Mesenchymal stem cell (in vitro differentiated cells and primary cell): ENCODE measurements around the gene RAPGEF6.

Experiments used
- DNase-seq: peaks from one replicate; pipeline ENCODE4 v3.0.0-alpha.2; 2013
- H2AFZ ChIP-seq: one replicate; pipeline ENCODE4 v1.6.1; 2013; ENCODE audit warnings: low read depth, mild to moderate bottlenecking, control low read depth, inconsistent platforms, low read length, moderate library complexity
- H2AK5ac ChIP-seq: 2 replicates; pipeline ENCODE4 v1.6.1; 2013; ENCODE audit warnings: low read length, moderate library complexity, mild to moderate bottlenecking, inconsistent platforms; ENCODE audit not compliant: severe bottlenecking
- H2BK120ac ChIP-seq: one replicate; pipeline ENCODE4 v1.6.1; 2013; ENCODE audit warnings: low read depth, mild to moderate bottlenecking, inconsistent platforms, low read length, moderate library complexity
- H2BK12ac ChIP-seq, 2 experiments: one replicate each; pipeline ENCODE4 v1.6.1; 2013; ENCODE audit warnings: inconsistent platforms in 2 of 2, low read length in 2 of 2, mild to moderate bottlenecking in 2 of 2, moderate library complexity in 2 of 2, control low read depth in 1 of 2
- H2BK15ac ChIP-seq: one replicate; pipeline ENCODE4 v1.6.1; 2013; ENCODE audit warnings: mild to moderate bottlenecking, low read depth, inconsistent platforms; ENCODE audit not compliant: poor library complexity, severe bottlenecking
- H2BK5ac ChIP-seq: 2 replicates; pipeline ENCODE4 v1.6.1; 2013; ENCODE audit warnings: low read depth, mild to moderate bottlenecking, low read length, control low read depth, inconsistent platforms; ENCODE audit not compliant: poor library complexity, severe bottlenecking
- H3K14ac ChIP-seq, 2 experiments: one replicate each; pipeline ENCODE4 v1.6.1; 2013; ENCODE audit warnings: inconsistent platforms in 2 of 2, low read length in 2 of 2, control low read depth in 1 of 2, mild to moderate bottlenecking in 1 of 2, moderate library complexity in 1 of 2
- H3K18ac ChIP-seq, 2 experiments: one replicate each; pipeline ENCODE4 v1.6.1; 2013; ENCODE audit warnings: inconsistent platforms in 2 of 2, low read length in 2 of 2, control low read depth in 1 of 2, low read depth in 1 of 2, mild to moderate bottlenecking in 1 of 2
- H3K23ac ChIP-seq, 2 experiments: one replicate each; pipeline ENCODE4 v1.6.1; 2013; ENCODE audit warnings: inconsistent platforms in 2 of 2, low read length in 2 of 2, mild to moderate bottlenecking in 2 of 2, moderate library complexity in 2 of 2, control low read depth in 1 of 2
- H3K27ac ChIP-seq: 2 replicates; pipeline ENCODE4 v1.5.1; 2013; ENCODE audit warnings: mild to moderate bottlenecking, moderate library complexity, low read length, control low read depth, inconsistent platforms; ENCODE audit not compliant: poor library complexity, severe bottlenecking
- H3K27me3 ChIP-seq, 2 experiments: 2 replicates each; pipeline versions ENCODE4 v1.6.1 to v1.7.0; 2013; ENCODE audit warnings: low read length in 2 of 2, mild to moderate bottlenecking in 2 of 2, moderate library complexity in 2 of 2, control low read depth in 1 of 2, inconsistent platforms in 1 of 2; ENCODE audit not compliant: control insufficient read depth in 1 of 2, insufficient read depth in 1 of 2
- H3K36me3 ChIP-seq, 2 experiments: 2 replicates each; pipeline versions ENCODE4 v1.6.1 to v1.7.0; 2013; ENCODE audit warnings: low read length in 2 of 2, control low read depth in 1 of 2, inconsistent platforms in 1 of 2, low read depth in 1 of 2, mild to moderate bottlenecking in 1 of 2; ENCODE audit not compliant: insufficient read depth in 2 of 2, control insufficient read depth in 1 of 2
- H3K4ac ChIP-seq, 2 experiments: one replicate each; pipeline ENCODE4 v1.6.1; 2013; ENCODE audit warnings: inconsistent platforms in 2 of 2, low read length in 2 of 2, mild to moderate bottlenecking in 2 of 2, moderate library complexity in 2 of 2, control low read depth in 1 of 2, low read depth in 1 of 2
- H3K4me1 ChIP-seq: 2 replicates; pipeline ENCODE4 v1.6.1; 2013; ENCODE audit warnings: low read depth, low read length, control low read depth; ENCODE audit not compliant: control insufficient read depth, insufficient read depth
- H3K4me2 ChIP-seq: 2 replicates; pipeline ENCODE4 v1.6.1; 2013; ENCODE audit warnings: low read length, mild to moderate bottlenecking, inconsistent platforms; ENCODE audit not compliant: poor library complexity, severe bottlenecking
- H3K4me3 ChIP-seq, 2 experiments: 2 replicates each; pipeline versions ENCODE4 v1.5.1 to v1.7.0; 2013; ENCODE audit warnings: low read length in 2 of 2, mild to moderate bottlenecking in 2 of 2, control low read depth in 1 of 2, low read depth in 1 of 2; ENCODE audit not compliant: insufficient read depth in 1 of 2
- H3K79me1 ChIP-seq: replicated peaks from 2 replicates; pipeline ENCODE4 v1.6.1; 2013; ENCODE audit warnings: mild to moderate bottlenecking, control low read depth, low read length, inconsistent platforms; ENCODE audit not compliant: poor library complexity, severe bottlenecking
- H3K9ac ChIP-seq: 2 replicates; pipeline ENCODE4 v1.7.0; 2013; ENCODE audit warnings: mild to moderate bottlenecking, low read length, moderate library complexity
- H3K9me3 ChIP-seq: 2 replicates; pipeline ENCODE4 v1.7.0; 2013; ENCODE audit warnings: mild to moderate bottlenecking, low read length; ENCODE audit not compliant: control insufficient read depth
- H4K8ac ChIP-seq: one replicate; pipeline ENCODE4 v1.6.1; 2013; ENCODE audit warnings: inconsistent platforms, mild to moderate bottlenecking, low read length, moderate library complexity
- H4K91ac ChIP-seq: one replicate; pipeline ENCODE4 v1.6.1; 2013; ENCODE audit warnings: mild to moderate bottlenecking, low read length, inconsistent platforms
- WGBS: methylation state at CpG from one replicate; pipeline ENCODE4 v1.1.7; 2013; ENCODE audit warnings: mixed read lengths; 5-methylcytosine and 5-hydroxymethylcytosine counted together

The RAPGEF6 gene

DNA sequence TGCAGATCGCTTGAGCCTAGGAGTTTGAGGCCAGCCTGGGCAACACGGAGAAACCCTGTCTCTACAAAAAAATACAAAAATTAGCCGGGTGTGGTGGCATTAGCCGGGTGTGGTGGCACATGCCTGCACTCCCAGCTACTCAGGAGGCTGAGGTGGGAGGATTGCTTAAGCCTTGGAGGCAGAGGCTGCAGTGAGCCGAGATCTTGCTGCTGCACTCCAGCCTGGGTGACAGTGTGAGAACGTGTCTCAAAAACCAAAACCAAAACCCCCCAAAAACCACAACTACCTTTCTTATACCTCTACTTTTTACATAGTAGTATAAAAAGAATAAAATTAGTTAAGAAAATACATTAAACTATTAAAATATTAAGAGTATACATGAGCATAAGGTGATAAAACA lies 121.2 kb downstream of the RAPGEF6 start:
- no peak overlapping the region for H3K4ac ChIP-seq
- no peak overlapping the region for H3K27ac ChIP-seq
- WGBS: 100% methylated on average over 3 of the region's 6 CpGs
- no peak overlapping the region for H4K91ac ChIP-seq
- no peak overlapping the region for H2BK120ac ChIP-seq
- H3K4me1 ChIP-seq: no peaks in the 10 kb centered on the region
- DNase-seq: no peak
- H3K14ac ChIP-seq: no peak overlapping the region
- H3K9me3 ChIP-seq: no peaks in the 10 kb centered on the region
- peaks cover 3 to 14% of the 10 kb centered on the region in 2 experiments for H3K36me3 ChIP-seq
- no peak overlapping the region for H2BK12ac ChIP-seq
- H4K8ac ChIP-seq: no peak overlapping the region
- no peak overlapping the region for H3K4me2 ChIP-seq
- H3K18ac ChIP-seq: no peak overlapping the region
- H2AK5ac ChIP-seq: no peak overlapping the region
- H3K27me3 ChIP-seq: no peaks in the 10 kb centered on the region
- H3K23ac ChIP-seq: no peak overlapping the region
- peak overlapping the region; percentile 52 for H2BK15ac ChIP-seq
- peaks cover 10% of the 10 kb centered on the region for H3K79me1 ChIP-seq
- H3K4me3 ChIP-seq: no peak overlapping the region
- no peak overlapping the region for H2BK5ac ChIP-seq
- no peak overlapping the region for H3K9ac ChIP-seq
- no peak overlapping the region for H2AFZ ChIP-seq

DNA sequence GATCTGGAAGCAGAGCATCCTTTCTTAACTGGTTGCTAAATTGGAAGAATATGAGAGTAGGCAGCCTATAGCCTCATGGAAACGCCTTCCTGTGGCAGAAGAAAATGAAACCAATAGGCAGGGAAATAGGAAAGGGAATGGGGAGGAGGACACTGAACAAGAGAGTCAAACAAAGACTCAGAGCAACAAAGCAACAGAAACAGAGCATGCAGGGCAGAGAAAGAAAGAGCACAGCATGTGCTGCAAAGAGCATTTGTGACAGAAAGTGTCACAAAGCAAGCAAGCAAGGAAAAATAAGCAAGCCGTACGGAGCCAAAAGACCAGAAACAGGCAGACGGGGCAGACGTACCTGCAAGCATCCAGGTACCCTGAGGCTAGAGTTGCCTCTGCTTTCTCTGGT lies 123.1 kb downstream of the RAPGEF6 start:
- H3K9ac ChIP-seq: no peak overlapping the region
- H4K8ac ChIP-seq: peak overlapping the region; percentile 23
- 93% methylated on average over 5 of the region's 5 CpGs for WGBS
- H3K4me1 ChIP-seq: no peaks in the 10 kb centered on the region
- H3K9me3 ChIP-seq: no peaks in the 10 kb centered on the region
- H3K14ac ChIP-seq: no peak overlapping the region
- peaks cover 3 to 16% of the 10 kb centered on the region in 2 experiments for H3K36me3 ChIP-seq
- H3K23ac ChIP-seq: no peak overlapping the region
- no peak overlapping the region for H2BK5ac ChIP-seq
- DNase-seq: no peak
- no peak overlapping the region for H3K4ac ChIP-seq
- no peak overlapping the region for H2BK12ac ChIP-seq
- H3K4me3 ChIP-seq: no peak overlapping the region
- no peak overlapping the region for H4K91ac ChIP-seq
- H3K27me3 ChIP-seq: no peaks in the 10 kb centered on the region
- H2BK120ac ChIP-seq: no peak overlapping the region
- H3K27ac ChIP-seq: no peak overlapping the region
- H3K79me1 ChIP-seq: peaks cover 10% of the 10 kb centered on the region
- H3K18ac ChIP-seq: peak overlapping the region in 1 of 2 experiments; percentile 50
- no peak overlapping the region for H3K4me2 ChIP-seq
- H2BK15ac ChIP-seq: no peak overlapping the region
- H2AK5ac ChIP-seq: no peak overlapping the region
- no peak overlapping the region for H2AFZ ChIP-seq

DNA sequence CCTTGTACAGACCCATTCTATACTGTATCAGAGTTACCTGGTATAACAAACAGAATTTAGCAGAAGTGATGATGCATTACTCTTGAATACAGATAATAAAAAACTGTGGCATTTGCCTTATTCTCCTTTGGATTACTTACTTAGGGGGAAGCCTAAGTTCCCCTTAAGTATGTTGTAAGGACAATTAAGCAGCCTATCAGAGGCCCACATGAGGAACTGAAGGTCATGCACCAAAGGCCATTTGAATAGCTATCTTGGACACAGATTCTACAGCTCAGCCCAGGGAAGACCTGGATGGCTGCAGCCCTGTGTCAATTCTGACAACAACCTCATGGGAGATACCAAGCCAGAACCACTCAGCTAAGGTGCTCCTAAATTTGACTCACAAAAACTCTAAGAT lies 125.2 kb downstream of the RAPGEF6 start:
- Histone ChIP-seq H2AK5ac (no peak overlapping the region), H3K79me1 (peaks cover 10% of the 10 kb centered on the region), H3K4me3 (no peak overlapping the region), H3K4me1 (no peaks in the 10 kb centered on the region), H3K9ac (no peak overlapping the region), H2BK5ac (no peak overlapping the region), H2BK120ac (no peak overlapping the region), H3K27me3 (no peaks in the 10 kb centered on the region), H3K4me2 (no peak overlapping the region), H3K4ac (no peak overlapping the region), H2BK15ac (no peak overlapping the region), H3K18ac (no peak overlapping the region), H2BK12ac (no peak overlapping the region), H4K91ac (no peak overlapping the region), H2AFZ (no peak overlapping the region), H3K36me3 (peaks cover 3 to 26% of the 10 kb centered on the region in 2 experiments), H4K8ac (no peak overlapping the region), H3K9me3 (no peaks in the 10 kb centered on the region), H3K23ac (no peak overlapping the region), H3K27ac (no peak overlapping the region), H3K14ac (no peak overlapping the region)
- no peak for DNase-seq

DNA sequence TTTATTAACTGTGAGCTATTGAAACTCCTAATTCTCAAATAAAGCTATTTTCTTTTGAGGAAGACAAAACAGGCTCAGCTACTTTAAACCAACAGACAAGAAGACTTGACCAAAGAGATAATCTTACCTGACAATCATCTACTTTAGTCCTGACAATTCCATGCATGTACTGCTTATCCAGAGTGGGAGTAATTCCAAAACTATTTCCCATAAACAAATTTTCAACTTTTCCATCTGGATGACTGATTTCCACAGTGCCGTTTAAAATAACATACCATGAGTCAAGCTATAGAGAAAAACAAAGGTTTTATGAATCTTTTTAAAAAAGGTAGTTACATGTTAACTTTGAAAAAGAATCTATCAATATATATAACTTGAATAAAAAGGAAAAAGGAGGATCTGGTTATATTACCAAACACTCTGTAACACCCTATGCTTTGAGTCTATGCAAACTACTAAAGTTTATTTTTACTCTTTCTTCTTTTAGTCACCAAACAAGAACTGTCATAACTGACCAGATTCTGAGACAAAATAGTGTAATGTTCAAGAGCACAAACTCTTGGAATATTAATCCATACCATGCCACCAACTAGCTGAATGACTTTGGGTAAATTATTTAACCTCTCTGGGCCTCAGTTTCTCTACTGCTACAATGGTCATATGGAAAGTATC lies 129.7 kb downstream of the RAPGEF6 start:
- no peak overlapping the region for H2BK12ac ChIP-seq
- no peak overlapping the region for H3K4me2 ChIP-seq
- no peak overlapping the region for H4K91ac ChIP-seq
- no peaks in the 10 kb centered on the region for H3K9me3 ChIP-seq
- H3K4ac ChIP-seq: no peak overlapping the region
- peaks cover 0 to 39% of the 10 kb centered on the region in 2 experiments for H3K36me3 ChIP-seq
- no peak overlapping the region for H3K4me3 ChIP-seq
- H3K14ac ChIP-seq: no peak overlapping the region
- no peak overlapping the region for H2AFZ ChIP-seq
- H4K8ac ChIP-seq: no peak overlapping the region
- no peak overlapping the region for H2BK15ac ChIP-seq
- H2BK120ac ChIP-seq: no peak overlapping the region
- H2AK5ac ChIP-seq: no peak overlapping the region
- no peak overlapping the region for H2BK5ac ChIP-seq
- DNase-seq: no peak
- H3K27me3 ChIP-seq: no peaks in the 10 kb centered on the region
- H3K23ac ChIP-seq: no peak overlapping the region
- no peak overlapping the region for H3K9ac ChIP-seq
- no CpG with 5 or more reads among the region's 1 CpG for WGBS
- peak overlapping the region; percentile 72 for H3K27ac ChIP-seq
- H3K79me1 ChIP-seq: peaks cover 9% of the 10 kb centered on the region
- H3K18ac ChIP-seq: no peak overlapping the region
- no peaks in the 10 kb centered on the region for H3K4me1 ChIP-seq
